CD4-positive, alpha-beta memory T cell (primary cell): ENCODE measurements around the gene LTBP2. TPM values are rescaled to one million over a fixed set of nuclear protein-coding genes. Genes with fewer than 3 reads are reported as not detected.
A peak's percentile ranks its signal among the peaks of the same experiment; 100 is the strongest.

Source experiments
- CTCF ChIA-PET: fragments of 350-600 bp; sonication (Branson Sonifier 250); formaldehyde crosslinking; loops from one replicate; lab custom pipeline; 2021; ENCODE audit warnings: inconsistent platforms; ENCODE audit not compliant: partially characterized antibody; lab: Charles Lee
- POLR2A ChIA-PET: fragments of 350-600 bp; sonication (Branson Sonifier 250); formaldehyde crosslinking; loops from one replicate; lab custom pipeline; 2021; ENCODE audit not compliant: partially characterized antibody; lab: Charles Lee
- DNase-seq, 5 donors: peaks; one replicate each; pipeline versions ENCODE4 v3.0.0 to v3.0.0-alpha.2; 2020 to 2022; ENCODE audit warnings: mixed read lengths in 1 of 5
- H3K27ac ChIP-seq: one replicate; pipeline ENCODE4 v1.7.0; 2013; ENCODE audit warnings: low read depth, low read length
- H3K27me3 ChIP-seq: 2 replicates; pipeline ENCODE4 v1.7.0; 2013; ENCODE audit warnings: mild to moderate bottlenecking, low read length, moderate library complexity; ENCODE audit not compliant: insufficient read depth
- H3K36me3 ChIP-seq: 2 replicates; pipeline ENCODE4 v1.7.0; 2013; ENCODE audit warnings: mild to moderate bottlenecking, low read length, moderate library complexity; ENCODE audit not compliant: insufficient read depth
- H3K4me1 ChIP-seq: 2 replicates; pipeline ENCODE4 v1.7.0; 2013; ENCODE audit warnings: mild to moderate bottlenecking, low read length, moderate library complexity; ENCODE audit not compliant: insufficient read depth
- H3K4me3 ChIP-seq, 2 donors: one replicate each; pipeline ENCODE4 v1.7.0; 2013; ENCODE audit warnings: low read length in 2 of 2, mild to moderate bottlenecking in 1 of 2
- H3K9me3 ChIP-seq, 2 donors: one replicate each; pipeline ENCODE4 v1.7.0; 2013; ENCODE audit warnings: low read length in 2 of 2, control low read depth in 1 of 2; ENCODE audit not compliant: control insufficient read depth in 1 of 2
- H3K27ac Mint-ChIP-seq, 7 donors: one replicate each; pipeline ENCODE4 v1.8.0; 2020 to 2021; ENCODE audit warnings: mixed read lengths in 7 of 7, mild to moderate bottlenecking in 6 of 7, inconsistent platforms in 3 of 7, moderate library complexity in 3 of 7
- H3K27me3 Mint-ChIP-seq, 2 donors: one replicate each; pipeline ENCODE4 v1.8.0; 2020 to 2021; ENCODE audit warnings: mixed read lengths in 2 of 2
- H3K36me3 Mint-ChIP-seq, 2 donors: one replicate each; pipeline ENCODE4 v1.8.0; 2020 to 2021; ENCODE audit warnings: mixed read lengths in 2 of 2, inconsistent platforms in 1 of 2, mild to moderate bottlenecking in 1 of 2
- H3K4me1 Mint-ChIP-seq, 4 donors: one replicate each; pipeline ENCODE4 v1.8.0; 2020 to 2021; ENCODE audit warnings: mixed read lengths in 4 of 4, mild to moderate bottlenecking in 1 of 4
- H3K4me3 Mint-ChIP-seq, 8 donors: one replicate each; pipeline ENCODE4 v1.8.0; 2020 to 2021; ENCODE audit warnings: mixed read lengths in 8 of 8, mild to moderate bottlenecking in 7 of 8, moderate library complexity in 6 of 8, inconsistent platforms in 3 of 8
- H3K9me3 Mint-ChIP-seq, 8 donors: one replicate each; pipeline ENCODE4 v1.8.0; 2020 to 2021; ENCODE audit warnings: mixed read lengths in 8 of 8, mild to moderate bottlenecking in 5 of 8, inconsistent platforms in 3 of 8, moderate library complexity in 1 of 8
- intact Hi-C: fragments of 100-400 bp; cut with micrococcal nuclease; formaldehyde crosslinking; loops from one replicate; pipeline ENCODE4 v1.15.1; 2023
- polyA plus RNA-seq, 2 donors: library from polyadenylated mRNA; unstranded; fragments of 300-500 nt; fragmentation: Illumina TruSeq; gene quantifications; one replicate each; pipeline ENCODE4 v1.2.3, GENCODE V29; 2021
- total RNA-seq, 2 experiments: library from RNA; stranded (reverse); gene quantifications; one replicate each; pipeline ENCODE4 v1.2.3, GENCODE V29; 2021

LTBP2 gene
- total and polyA plus RNA-seq, 4 experiments from 2014 or later: 0.11 to 0.44 (median 0.36) TPM

DNA sequence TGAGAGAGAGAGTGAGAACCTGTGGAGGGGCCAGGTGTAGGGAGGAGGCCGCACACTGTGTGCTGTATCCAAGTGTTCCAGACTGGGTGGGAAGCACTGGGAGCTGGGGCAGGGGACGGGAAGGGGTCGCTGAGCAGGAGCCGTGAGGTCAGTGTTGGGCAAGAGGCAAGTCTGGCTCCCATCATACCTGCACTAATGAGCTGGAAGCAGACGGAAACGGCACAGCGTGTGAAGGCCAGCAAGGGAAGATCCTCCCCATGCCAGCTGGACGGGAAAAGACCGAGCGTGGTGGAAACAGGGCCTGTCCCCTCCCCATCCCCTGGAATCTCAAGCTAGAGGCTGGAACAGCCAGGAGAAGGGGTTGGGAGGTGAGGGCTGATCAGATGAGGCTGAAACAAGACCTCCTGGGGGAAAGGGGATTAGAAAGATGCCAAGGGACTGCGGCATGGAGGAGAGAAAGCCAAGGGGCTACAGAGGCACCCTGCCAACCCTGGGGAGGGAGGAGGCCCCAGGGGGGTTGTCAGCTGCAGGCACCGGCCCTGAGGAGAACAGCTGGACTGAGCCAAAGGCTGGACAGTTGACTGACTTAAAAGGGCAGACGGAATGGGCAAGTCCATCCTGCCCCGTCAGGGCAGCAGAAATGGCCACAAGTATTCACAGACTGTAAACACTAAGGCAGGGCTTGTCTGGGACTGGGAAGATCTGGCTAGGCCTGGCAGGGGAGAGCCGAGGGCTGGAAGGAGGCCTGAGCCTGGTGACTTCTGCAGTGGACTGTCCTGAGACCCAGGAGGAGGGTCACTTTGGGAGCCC lies 19.0 kb upstream of the LTBP2 start:
- no peaks in the 10 kb centered on the region for H3K27me3 Mint-ChIP-seq
- no peaks in the 10 kb centered on the region for H3K27me3 ChIP-seq

DNA sequence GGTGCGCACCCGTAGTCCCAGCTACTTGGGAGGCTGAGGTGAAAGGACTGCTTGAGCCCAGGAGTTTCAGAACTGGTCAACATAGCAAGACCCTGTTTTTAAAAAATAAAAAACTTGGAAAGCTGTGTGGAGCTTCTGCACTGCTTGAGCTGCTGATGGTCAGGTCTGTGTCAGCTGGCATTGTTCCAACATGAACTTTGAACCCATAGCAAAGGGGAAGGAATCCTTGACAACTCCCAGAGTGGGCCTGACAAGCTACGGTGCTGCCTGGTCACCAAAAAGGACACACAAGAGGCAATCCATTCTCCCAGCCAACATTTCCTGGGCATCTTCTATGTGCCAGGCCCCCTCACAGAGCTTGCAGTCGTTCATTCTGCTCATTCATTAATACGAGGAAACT lies 16.4 kb upstream of the LTBP2 start:
- ChIA-PET POLR2A (interaction anchor here (1.9 kb wide), 1 partner anchor 10 kb away, joined by 5 read pairs; no protein-coding TSS in a partner anchor), CTCF (interaction anchor here (1.5 to 2.1 kb wide), 4 partner anchors 10 to 278 kb away, joined by 3 to 11 read pairs (median 8); partner anchors contain the start of gene LTBP2)
- Mint-ChIP-seq H3K9me3 (no peaks in the 10 kb centered on the region), H3K4me3 (no peak overlapping the region), H3K36me3 (peaks cover 0 to 4% of the 10 kb centered on the region in 2 donors), H3K27ac (peak overlapping the region in 1 of 7 donors; percentile 19), H3K4me1 (peaks cover 0 to 2% (median under 1%) of the 10 kb centered on the region in 4 donors), H3K27me3 (peaks cover 0 to 2% of the 10 kb centered on the region in 2 donors)
- H3K27ac ChIP-seq: no peak overlapping the region
- H3K9me3 ChIP-seq: no peaks in the 10 kb centered on the region
- intact Hi-C loops: no loop called here
- H3K36me3 ChIP-seq: no peaks in the 10 kb centered on the region
- H3K4me3 ChIP-seq: no peak overlapping the region
- no peak for DNase-seq
- H3K4me1 ChIP-seq: no peaks in the 10 kb centered on the region
- no peaks in the 10 kb centered on the region for H3K27me3 ChIP-seq

More for the DNA sequence above, 19.0 kb upstream of the LTBP2 start:
- H3K36me3 Mint-ChIP-seq: no peaks in the 10 kb centered on the region
- H3K27ac Mint-ChIP-seq: no peak overlapping the region
- ChIA-PET POLR2A (interaction anchor here (2.9 kb wide), 1 partner anchor 12 kb away, joined by 8 read pairs; no protein-coding TSS in a partner anchor), CTCF (interaction anchor here (1.4 to 1.6 kb wide), 2 partner anchors 19 to 22 kb away, joined by 3 to 4 read pairs; partner anchors contain the start of gene LTBP2)
- H3K4me3 ChIP-seq: no peak overlapping the region
- H3K9me3 ChIP-seq: no peaks in the 10 kb centered on the region
- H3K36me3 ChIP-seq: no peaks in the 10 kb centered on the region
- DNase-seq: no peak
- H3K4me1 Mint-ChIP-seq: peaks cover 0 to 2% (median under 1%) of the 10 kb centered on the region in 4 donors
- H3K9me3 Mint-ChIP-seq: no peaks in the 10 kb centered on the region
- intact Hi-C loops: no loop called here
- no peaks in the 10 kb centered on the region for H3K4me1 ChIP-seq
- H3K27ac ChIP-seq: no peak overlapping the region
- no peak overlapping the region for H3K4me3 Mint-ChIP-seq

GRCh38 chr14:74627076-74627475 lies 15.0 kb upstream of the LTBP2 start:
- peak overlapping the region in 1 of 8 donors; percentile 10 for H3K4me3 Mint-ChIP-seq
- no peak for DNase-seq
- CTCF ChIA-PET: interaction anchor here (1.5 to 2.1 kb wide), 3 partner anchors 15 to 279 kb away, joined by 3 to 11 read pairs (median 10); partner anchors contain the start of gene LTBP2
- no peak overlapping the region for H3K27ac Mint-ChIP-seq
- no peaks in the 10 kb centered on the region for H3K27me3 ChIP-seq
- H3K27me3 Mint-ChIP-seq: peaks cover 0 to 2% of the 10 kb centered on the region in 2 donors
- H3K4me1 ChIP-seq: no peaks in the 10 kb centered on the region
- H3K36me3 ChIP-seq: no peaks in the 10 kb centered on the region
- H3K9me3 Mint-ChIP-seq: no peaks in the 10 kb centered on the region
- POLR2A ChIA-PET: interaction anchor here (1.3 kb wide), 1 partner anchor 8 kb away, joined by 3 read pairs; no protein-coding TSS in a partner anchor
- H3K9me3 ChIP-seq: no peaks in the 10 kb centered on the region
- H3K36me3 Mint-ChIP-seq: peaks cover 0 to 4% of the 10 kb centered on the region in 2 donors
- no peak overlapping the region for H3K4me3 ChIP-seq
- H3K27ac ChIP-seq: no peak overlapping the region
- intact Hi-C loops: no loop called here
- peaks cover 0 to 2% (median 1%) of the 10 kb centered on the region in 4 donors for H3K4me1 Mint-ChIP-seq

DNA sequence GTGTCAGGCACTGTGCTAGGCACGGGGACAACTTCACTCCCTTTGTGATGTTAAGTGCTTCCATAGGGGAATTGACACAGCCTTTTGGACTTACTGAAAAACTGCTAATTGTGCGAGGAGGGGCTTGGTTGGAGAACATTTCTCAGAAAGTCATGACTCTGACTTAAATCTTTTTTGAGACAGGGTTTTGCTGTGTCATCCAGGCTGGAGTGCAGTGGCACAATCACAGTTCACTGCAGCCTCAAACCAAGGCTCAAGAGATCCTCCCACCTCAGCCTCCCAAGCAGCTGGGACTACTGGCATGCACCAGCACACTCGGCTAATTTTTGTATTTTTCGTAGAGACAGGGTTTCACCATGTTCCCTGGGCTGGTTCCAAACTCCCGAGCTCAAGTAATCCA lies 10.2 kb upstream of the LTBP2 start:
- H3K36me3 ChIP-seq: no peaks in the 10 kb centered on the region
- H3K9me3 ChIP-seq: no peaks in the 10 kb centered on the region
- H3K4me1 ChIP-seq: peaks cover 42% of the 10 kb centered on the region
- no peaks in the 10 kb centered on the region for H3K27me3 ChIP-seq
- no peaks in the 10 kb centered on the region for H3K9me3 Mint-ChIP-seq
- H3K4me3 Mint-ChIP-seq: no peak overlapping the region
- H3K4me1 Mint-ChIP-seq: peaks cover 32 to 49% (median 39%) of the 10 kb centered on the region in 4 donors
- POLR2A ChIA-PET: no interaction called here
- H3K4me3 ChIP-seq: no peak overlapping the region
- no peak for DNase-seq
- H3K27ac ChIP-seq: no peak overlapping the region
- H3K36me3 Mint-ChIP-seq: peaks cover 0 to 4% of the 10 kb centered on the region in 2 donors
- intact Hi-C loops: no loop called here
- CTCF ChIA-PET: interaction anchor here (2.6 to 4.3 kb wide), 3 partner anchors 10 to 13 kb away, joined by 12 to 21 read pairs (median 17); partner anchors contain the start of gene LTBP2
- H3K27me3 Mint-ChIP-seq: peaks cover 0 to 2% of the 10 kb centered on the region in 2 donors
- peak overlapping the region in 1 of 7 donors; percentile 67 for H3K27ac Mint-ChIP-seq

DNA sequence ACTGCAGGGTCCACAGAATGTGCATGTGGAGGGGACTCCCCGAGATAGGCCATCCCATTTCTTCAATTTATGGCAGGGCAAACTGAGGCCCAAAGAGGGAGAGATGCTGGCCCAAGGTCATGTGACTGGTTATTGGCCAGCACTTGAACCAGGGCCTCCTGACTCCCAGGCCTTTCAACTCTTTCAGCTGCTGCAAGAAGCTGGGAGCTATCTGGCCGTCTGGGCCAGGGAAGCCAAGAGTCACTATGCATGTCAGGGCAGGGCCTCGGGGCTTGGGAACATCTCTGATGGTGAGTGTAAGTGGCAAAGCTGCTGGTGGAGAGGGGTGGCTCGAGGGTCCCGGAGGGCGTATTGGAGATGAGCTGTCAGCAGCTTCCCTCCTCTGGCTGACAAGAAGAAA lies 9.5 kb upstream of the LTBP2 start:
- H3K9me3 ChIP-seq: no peaks in the 10 kb centered on the region
- no peak for DNase-seq
- H3K27ac Mint-ChIP-seq: peak overlapping the region in 1 of 7 donors; percentile 22
- H3K27me3 Mint-ChIP-seq: peaks cover 0 to 2% of the 10 kb centered on the region in 2 donors
- no peaks in the 10 kb centered on the region for H3K9me3 Mint-ChIP-seq
- ChIA-PET POLR2A (no interaction called here), CTCF (interaction anchor here (2.6 to 4.3 kb wide), 2 partner anchors 9 to 12 kb away, joined by 12 to 21 read pairs; partner anchors contain the start of gene LTBP2)
- H3K36me3 ChIP-seq: no peaks in the 10 kb centered on the region
- no peak overlapping the region for H3K27ac ChIP-seq
- peaks cover 0 to 4% of the 10 kb centered on the region in 2 donors for H3K36me3 Mint-ChIP-seq
- peaks cover 47% of the 10 kb centered on the region for H3K4me1 ChIP-seq
- H3K4me1 Mint-ChIP-seq: peaks cover 30 to 52% (median 40%) of the 10 kb centered on the region in 4 donors
- intact Hi-C loops: no loop called here
- no peak overlapping the region for H3K4me3 ChIP-seq
- no peaks in the 10 kb centered on the region for H3K27me3 ChIP-seq
- no peak overlapping the region for H3K4me3 Mint-ChIP-seq

GRCh38 chr14:74620923-74621322 lies 8.9 kb upstream of the LTBP2 start:
- H3K36me3 Mint-ChIP-seq: peaks cover 0 to 4% of the 10 kb centered on the region in 2 donors
- Histone ChIP-seq H3K4me1 (peaks cover 47% of the 10 kb centered on the region), H3K36me3 (no peaks in the 10 kb centered on the region), H3K9me3 (no peaks in the 10 kb centered on the region), H3K4me3 (no peak overlapping the region), H3K27me3 (no peaks in the 10 kb centered on the region), H3K27ac (no peak overlapping the region)
- intact Hi-C loops: no loop called here
- POLR2A ChIA-PET: no interaction called here
- CTCF ChIA-PET: interaction anchor here (2.6 to 4.3 kb wide), 2 partner anchors 9 to 12 kb away, joined by 12 to 21 read pairs; partner anchors contain the start of gene LTBP2
- no peaks in the 10 kb centered on the region for H3K9me3 Mint-ChIP-seq
- peaks cover 30 to 58% (median 44%) of the 10 kb centered on the region in 4 donors for H3K4me1 Mint-ChIP-seq
- H3K27me3 Mint-ChIP-seq: peaks cover 0 to 2% of the 10 kb centered on the region in 2 donors
- peak overlapping the region in 2 of 8 donors; percentile 60 to 73 for H3K4me3 Mint-ChIP-seq
- H3K27ac Mint-ChIP-seq: peak overlapping the region in 4 of 7 donors; percentile 25 to 83 (median 71)
- DNase-seq: no peak
